ENCODE results near the gene ETNK1.
A peak's percentile ranks its signal among the peaks of the same experiment; 100 is the strongest.

ETNK1 gene

DNA sequence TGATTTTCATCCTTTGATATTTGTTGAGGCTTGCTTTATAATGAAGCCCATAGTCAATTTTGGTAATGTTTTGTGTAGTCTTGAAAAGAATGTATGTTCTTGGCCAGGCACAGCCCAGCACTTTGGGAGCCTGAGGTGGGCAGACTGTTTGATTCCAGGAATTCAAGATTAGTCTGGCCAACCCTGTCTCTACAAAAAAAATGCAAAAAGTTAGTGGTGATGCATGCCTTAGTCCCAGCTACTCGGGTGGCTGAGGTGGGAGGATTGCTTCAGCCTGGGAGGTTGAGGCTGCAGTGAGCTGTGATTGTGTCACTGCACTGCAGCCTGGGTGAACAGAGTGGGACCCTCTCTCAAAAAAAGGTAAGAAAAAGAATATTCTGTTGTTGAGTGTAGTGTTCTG is 10.8 kb downstream of the ETNK1 start:
- DNase-seq: no peak

GRCh38 chr12:22640851-22641250 is 15.9 kb downstream of the ETNK1 start:
- no peak for DNase-seq

DNA sequence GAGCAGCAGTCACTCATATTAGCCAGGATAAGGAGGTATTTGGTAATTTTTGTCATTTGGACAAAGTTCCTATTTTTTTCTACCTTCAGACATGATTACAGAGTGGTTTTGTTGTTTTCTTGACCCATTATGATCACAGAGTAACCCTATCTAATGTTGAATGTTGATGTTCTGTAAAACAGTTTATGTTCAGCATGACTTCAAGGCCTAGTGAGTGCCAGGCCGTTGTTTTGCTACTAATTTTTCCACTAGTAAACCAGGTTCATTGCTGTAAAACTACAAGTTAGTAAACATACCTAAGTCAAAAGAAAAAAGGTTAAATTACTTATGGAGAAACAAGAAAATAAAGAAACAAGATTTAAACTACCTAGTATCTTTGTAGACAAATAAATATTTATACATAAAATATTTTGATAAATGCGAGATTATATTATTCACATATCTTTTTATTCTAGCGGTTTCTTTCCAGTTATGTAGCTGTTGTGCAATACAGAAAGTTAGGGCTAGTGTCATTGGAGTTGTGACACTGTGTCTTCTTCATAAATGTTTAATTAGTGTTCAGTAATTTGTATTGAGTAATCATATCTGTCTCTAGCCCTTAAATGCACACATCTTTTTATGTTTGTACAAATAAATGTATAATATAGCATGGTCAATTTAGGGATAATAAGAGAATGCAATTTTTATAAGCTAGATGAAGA is 16.5 kb downstream of the ETNK1 start:
- no peak for DNase-seq

DNA sequence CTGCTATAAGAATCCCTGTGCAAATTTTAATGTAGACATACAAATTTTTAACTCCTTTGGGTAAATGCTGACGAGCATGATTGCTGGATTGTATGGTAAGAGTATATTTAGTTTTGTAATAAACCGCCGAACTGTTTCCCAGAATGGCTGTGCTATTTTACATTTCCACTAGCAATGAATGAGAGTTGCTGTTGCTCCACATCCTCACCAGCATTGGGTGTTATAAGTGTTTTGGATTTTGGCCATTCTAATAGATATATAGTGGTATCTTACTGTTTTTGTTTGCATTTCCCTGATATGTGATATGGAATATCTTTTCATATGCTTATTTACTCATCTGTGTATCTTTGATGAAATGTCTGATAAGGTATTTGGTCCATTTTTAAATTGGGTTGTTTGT is 23.7 kb downstream of the ETNK1 start:
- no peak for DNase-seq

GRCh38 chr12:22653075-22653474 is 28.1 kb downstream of the ETNK1 start:
- DNase-seq: no peak

GRCh38 chr12:22653791-22654190 is 28.8 kb downstream of the ETNK1 start:
- no peak for DNase-seq

DNA sequence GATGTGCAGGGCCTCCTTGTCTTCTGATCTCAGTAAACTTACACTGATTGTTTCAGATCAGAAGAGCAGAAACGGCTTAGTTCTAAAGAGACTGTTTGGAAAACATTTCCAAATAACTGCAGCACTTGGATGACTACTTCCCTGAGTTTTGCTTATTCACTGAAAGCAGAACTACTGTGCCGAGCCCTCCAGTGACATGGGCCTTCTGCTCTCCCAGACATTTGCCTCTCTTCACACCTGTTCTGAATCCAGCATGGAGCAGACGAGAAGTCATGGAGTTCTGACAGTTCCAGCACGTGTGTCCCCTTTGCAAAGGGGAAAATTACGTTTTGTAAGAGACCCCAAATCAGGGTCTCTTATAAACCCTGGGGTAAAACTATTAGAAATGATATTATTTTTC is 31.4 kb downstream of the ETNK1 start:
- no peak for DNase-seq

DNA sequence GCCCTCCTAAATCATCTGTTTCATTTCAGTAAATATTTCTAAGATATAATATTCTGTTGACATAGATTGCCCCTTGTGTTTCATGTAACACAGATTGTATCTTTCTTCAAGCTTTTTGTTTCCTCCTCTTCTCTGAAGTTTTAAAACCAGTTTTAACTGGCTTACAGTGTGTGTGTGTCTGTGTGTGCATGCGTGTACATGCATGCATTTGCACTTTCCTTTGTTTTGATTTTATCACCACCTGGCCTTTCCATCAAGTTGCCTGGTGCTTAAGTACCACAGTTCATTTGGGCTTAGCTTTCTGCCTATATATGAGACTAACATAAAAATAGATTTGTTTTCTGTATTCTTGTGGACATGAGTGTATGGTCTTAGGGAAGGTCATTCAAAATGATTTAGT is 31.9 kb downstream of the ETNK1 start:
- no peak for DNase-seq

- DNase-seq: no peak
Measured at GRCh38 chr12:22657538-22657937, 32.6 kb downstream of the ETNK1 start.

GRCh38 chr12:22658214-22658613 is 33.2 kb downstream of the ETNK1 start:
- no peak for DNase-seq

GRCh38 chr12:22662356-22662755 is 37.4 kb downstream of the ETNK1 start:
- DNase-seq: no peak

DNA sequence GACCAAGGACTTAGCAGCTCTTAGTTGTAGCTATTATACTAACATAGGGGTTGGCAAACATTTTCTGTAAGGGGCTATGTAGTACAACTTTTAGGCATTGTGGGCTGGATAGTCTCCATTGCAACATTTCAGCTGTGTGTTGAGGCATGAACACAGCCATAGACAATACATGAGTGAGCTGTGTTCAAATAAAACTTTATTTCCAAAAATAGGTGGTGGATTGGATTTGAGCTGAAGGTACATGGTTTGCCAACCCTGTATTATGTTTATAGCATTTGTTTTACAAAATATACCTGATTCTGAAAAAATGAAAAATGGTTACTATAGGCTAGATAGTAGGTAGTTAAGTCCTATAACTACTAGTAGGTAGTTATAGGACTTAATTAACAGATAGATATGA is 40.5 kb downstream of the ETNK1 start:
- DNase-seq: no peak

DNA sequence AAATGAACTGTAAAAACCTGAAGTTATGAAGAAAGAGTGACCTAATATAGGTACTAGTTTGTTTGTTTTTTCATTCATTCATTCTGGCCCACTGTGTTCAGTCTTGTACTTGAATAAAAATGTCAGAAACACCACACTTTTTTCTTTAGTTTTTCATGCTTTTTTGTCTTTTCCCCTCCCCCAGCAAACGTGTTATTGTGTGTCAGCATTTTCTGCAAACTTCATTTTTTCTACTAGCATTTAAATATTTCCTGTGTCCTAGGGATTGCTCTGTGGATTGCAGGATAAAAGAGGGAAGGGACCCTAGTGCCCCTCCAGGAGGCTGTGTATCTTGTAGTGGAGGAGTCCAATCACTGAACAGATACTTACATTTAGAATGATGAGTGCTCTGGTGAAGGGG is 42.2 kb downstream of the ETNK1 start:
- no peak for DNase-seq

GRCh38 chr12:22668441-22668840 is 43.5 kb downstream of the ETNK1 start:
- no peak for DNase-seq

DNA sequence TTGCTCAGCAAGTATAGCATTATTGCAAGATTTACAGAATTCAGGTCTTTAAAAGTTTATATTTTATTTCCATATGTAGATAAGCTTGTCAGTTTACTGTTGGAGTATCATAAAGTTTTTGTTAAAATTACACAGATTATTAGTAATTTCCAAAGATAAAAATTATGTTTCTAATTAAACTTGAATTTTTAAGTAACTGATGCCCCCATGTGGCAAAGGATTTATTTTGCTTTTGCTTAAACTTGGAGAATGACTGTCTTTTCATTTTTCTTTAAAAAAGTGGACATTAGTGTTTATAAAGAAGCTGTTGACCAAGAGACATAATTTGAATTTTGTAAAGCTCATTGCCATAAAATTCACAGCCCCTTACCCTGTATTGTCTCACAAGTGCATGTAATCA is 45.8 kb downstream of the ETNK1 start:
- no peak for DNase-seq

GRCh38 chr12:22672951-22673350 is 48.0 kb downstream of the ETNK1 start:
- DNase-seq: no peak

DNA sequence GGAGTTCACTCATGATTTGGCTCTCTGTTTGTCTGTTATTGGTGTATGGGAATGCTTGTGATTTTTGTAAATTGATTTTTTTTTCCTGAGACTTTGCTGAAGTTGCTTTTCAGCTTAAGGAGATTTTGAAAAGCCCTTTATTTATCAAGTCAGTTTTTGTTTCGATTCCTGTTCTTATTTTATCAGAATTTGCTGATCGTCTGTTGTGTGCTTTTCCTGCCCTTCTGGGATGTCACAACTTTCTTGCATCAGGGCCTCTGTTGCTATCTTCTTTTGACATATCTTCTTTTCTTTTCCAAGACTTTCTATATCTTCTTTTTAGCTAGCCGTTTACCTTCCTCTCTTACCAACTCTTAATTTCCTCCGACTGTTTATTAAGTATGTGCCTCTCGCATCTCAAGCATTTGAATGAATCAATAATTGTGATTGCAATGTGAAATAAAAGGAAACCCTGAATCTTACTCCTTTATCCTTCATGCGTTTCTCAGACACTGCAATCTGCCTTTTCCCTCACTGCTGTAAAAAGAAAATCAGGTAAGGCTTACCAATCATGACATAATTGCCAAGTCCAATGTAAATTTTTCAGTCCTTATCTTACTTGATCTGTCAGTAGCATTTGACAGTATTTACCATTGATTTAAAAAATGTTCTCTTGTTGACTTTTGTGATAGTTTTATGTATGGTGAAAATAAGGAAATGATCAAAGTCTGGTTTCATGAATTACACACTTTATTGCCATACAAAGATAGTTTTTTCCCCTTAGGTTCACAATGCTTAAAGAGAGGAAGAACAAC is 53.0 kb downstream of the ETNK1 start:
- DNase-seq: no peak

- no peak for DNase-seq
Measured at GRCh38 chr12:22682663-22683062, 57.7 kb downstream of the ETNK1 start.

DNA sequence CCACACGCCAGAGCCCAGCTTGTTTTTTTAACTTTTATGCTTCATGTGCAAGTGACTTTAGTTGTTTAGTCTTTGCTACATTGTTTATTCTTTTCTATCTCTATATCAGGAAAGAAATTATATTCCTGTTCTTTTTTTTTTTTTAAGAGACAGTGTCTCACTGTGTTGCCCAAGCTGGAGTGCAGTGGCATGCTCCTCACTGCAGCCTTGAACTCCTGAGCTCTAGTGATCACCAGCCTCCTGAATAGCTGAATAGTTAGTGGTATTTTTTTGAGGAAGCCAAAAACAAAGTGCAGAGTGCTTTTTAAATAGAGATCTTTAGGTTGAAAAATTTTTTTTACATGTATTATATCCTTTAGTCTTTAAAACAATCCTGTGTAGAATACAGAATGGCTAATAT is 58.2 kb downstream of the ETNK1 start:
- DNase-seq: no peak

DNA sequence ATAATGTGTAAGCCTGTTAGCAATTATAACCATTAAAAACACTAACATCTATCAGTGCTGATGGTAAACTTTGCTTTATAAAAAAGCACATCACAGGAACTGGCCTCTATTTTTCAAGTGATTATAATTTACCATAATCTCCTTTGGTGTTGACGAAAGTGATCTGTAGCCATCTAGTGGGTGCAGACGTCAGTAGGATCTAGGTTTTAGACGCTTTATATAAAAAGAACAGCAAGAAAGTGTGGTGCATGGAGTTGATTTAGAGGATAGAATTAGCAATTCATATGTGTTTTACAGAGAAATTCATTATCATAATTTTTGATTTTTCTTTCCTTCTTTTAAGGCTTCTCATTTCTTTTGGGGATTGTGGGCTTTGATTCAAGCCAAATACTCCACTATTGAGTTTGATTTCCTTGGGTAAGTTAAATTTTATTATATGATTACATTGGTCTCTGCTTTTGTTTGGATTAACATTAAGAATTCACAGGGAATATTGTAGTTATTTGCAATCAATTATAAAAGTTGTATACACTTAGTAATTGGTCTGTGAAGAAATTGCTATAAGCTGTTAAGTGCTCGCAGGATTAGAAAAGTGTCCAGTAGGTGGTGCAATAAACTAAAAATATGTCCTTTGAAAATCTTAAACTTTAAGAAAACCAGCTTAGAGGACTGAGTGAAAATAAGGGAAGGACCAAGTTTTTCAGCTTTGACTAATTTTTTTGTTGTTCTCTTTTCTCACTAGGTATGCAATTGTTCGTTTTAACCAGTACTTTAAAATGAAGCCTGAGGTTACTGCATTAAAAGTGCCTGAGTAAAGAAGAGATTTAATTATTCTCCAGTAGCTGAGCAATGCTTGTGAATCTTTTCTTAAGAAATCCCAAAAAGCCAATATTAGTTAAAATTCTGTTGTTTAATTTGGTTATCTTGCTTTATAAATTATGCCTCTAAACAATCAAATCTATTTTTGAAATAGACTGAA is 59.5 kb downstream of the ETNK1 start:
- DNase-seq: peak; percentile 58

DNA sequence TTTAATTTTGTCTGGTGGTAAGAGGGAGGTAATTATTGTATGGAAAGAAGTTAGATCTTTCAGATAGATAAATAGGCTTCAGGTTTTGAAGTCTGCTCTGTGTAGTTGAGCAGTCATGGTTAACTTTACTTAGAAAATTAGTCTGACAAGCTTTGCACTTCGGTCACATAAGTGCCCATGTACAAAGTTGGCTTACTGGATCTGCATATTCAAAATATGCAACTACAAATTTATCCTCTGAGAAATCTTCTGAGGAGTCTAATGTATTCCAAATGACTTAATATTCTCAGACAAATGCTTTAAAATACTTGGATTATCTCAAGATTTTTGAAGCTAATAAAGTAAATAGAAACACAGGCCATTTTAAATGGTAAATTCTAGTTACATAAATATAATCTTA is 61.2 kb downstream of the ETNK1 start:
- DNase-seq: no peak

DNA sequence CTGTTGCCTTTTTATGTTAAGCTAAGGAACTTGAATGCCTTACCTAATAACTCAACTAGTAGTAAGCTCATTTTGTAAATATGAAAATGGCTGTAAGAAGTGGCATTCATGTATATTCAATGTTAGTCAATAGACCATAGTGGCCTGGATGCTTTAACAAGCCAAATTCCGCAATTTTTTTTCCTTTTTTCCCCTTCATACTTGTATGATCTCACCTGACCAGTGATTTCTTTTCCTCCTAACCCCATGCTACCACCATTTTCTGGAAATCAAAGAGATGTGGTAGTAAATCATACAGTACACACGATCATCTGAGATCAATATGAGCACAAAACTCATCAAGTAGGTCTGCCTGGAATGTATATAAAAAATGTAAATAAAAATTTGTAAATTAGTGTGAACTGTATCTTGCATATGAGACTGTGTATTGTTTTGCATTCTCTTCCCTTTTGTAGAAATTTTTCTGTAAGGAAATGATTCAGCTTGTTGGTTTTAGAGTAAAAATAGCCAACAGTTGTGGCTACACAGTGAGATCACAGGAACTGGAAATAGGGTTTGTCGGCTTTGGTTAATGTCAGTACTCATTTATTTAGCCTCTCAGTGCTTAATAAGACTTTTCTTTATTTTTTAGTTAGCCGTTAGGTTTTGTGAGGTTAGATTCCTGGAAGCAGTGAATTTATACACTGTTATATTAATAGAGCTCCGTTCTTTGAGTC is 62.5 kb downstream of the ETNK1 start:
- no peak for DNase-seq

- DNase-seq: no peak
Measured at GRCh38 chr12:22689876-22690275, 64.9 kb downstream of the ETNK1 start.
